NCI-H1105 treated with DMSO at 0.1 percent for 48 hours (cell line): ENCODE data around the gene NUDCD3.

Experiments used
- DNase-seq: peaks from one replicate; lab custom pipeline; 2025; lab: John Stamatoyannopoulos, UW

Gene NUDCD3

GRCh38 chr7:44353668-44354067 lies 136.8 kb downstream of the NUDCD3 start:
- DNase-seq, result no peak

GRCh38 chr7:44348851-44349781 lies 141.3 kb downstream of the NUDCD3 start:
- no peak for DNase-seq

- no peak for DNase-seq
Observed at GRCh38 chr7:44348300-44348699, 142.2 kb downstream of the NUDCD3 start.

GRCh38 chr7:44347546-44348114 lies 142.8 kb downstream of the NUDCD3 start:
- no peak for DNase-seq

- DNase-seq, result no peak
Observed at GRCh38 chr7:44346063-44346462, 144.4 kb downstream of the NUDCD3 start.

GRCh38 chr7:44341401-44341800 lies 149.1 kb downstream of the NUDCD3 start:
- no peak for DNase-seq

GRCh38 chr7:44338600-44338999 lies 151.9 kb downstream of the NUDCD3 start:
- DNase-seq, result no peak

GRCh38 chr7:44336491-44336890 lies 154.0 kb downstream of the NUDCD3 start:
- DNase-seq, result no peak

- DNase-seq, result no peak
Observed at GRCh38 chr7:44335184-44335583, 155.3 kb downstream of the NUDCD3 start.

- DNase-seq, result no peak
Observed at GRCh38 chr7:44334734-44335097, 155.7 kb downstream of the NUDCD3 start.

GRCh38 chr7:44333911-44334733 lies 156.3 kb downstream of the NUDCD3 start:
- no peak for DNase-seq

- no peak for DNase-seq
Observed at GRCh38 chr7:44331682-44332081, 158.8 kb downstream of the NUDCD3 start.

- no peak for DNase-seq
Observed at GRCh38 chr7:44330331-44330730, 160.1 kb downstream of the NUDCD3 start.

GRCh38 chr7:44329888-44330287 lies 160.6 kb downstream of the NUDCD3 start:
- DNase-seq, result no peak
